Smooth muscle cell of the pulmonary artery (primary cell): Measurements from ENCODE around the gene RXFP2. TPM values are rescaled to one million over a fixed set of nuclear protein-coding genes. Genes with fewer than 3 reads are reported as not detected.

ENCODE experiments used
- total RNA-seq: library from RNA; depleted of rRNA; stranded (reverse); fragments of >200 nt; gene quantifications from 2 replicates; pipeline ENCODE4 v1.2.3, GENCODE V29; 2014

Gene RXFP2
- not detected in 2 replicates for total RNA-seq

GRCh38 chr13:31739226-31739625 is at the start of gene RXFP2:
TSS of gene RXFP2 (plus strand) at chr13:31739526. CDS start at chr13:31739613, 87 bp downstream.

